ENCODE data around the gene PLEKHM1. TPM values are rescaled to one million over a fixed set of nuclear protein-coding genes. Genes with fewer than 3 reads are reported as not detected.

Gene PLEKHM1
- polyA plus RNA-seq, 3 donors, result 12.8 to 41.5 (median 15.0) TPM

GRCh38 chr17:45386178-45386577 is 104.3 kb downstream of the PLEKHM1 start:
- Histone ChIP-seq H3K9ac (ENCODE audit: insufficient read depth, low read length, poor library complexity, severe bottlenecking) (no peak overlapping the region), H3K9me3 (replicated peaks in 1 of 2; ENCODE audit: control insufficient read depth in 1 of 2, insufficient read depth in 1 of 2, low read length in 2 of 2) (no peaks in the 10 kb centered on the region), H3K4me1 (ENCODE audit: control insufficient read depth in 1 of 2, insufficient read depth in 2 of 2, low read length in 2 of 2) (peaks cover 10 to 12% of the 10 kb centered on the region in 2 donors), H3K4me3 (replicated peaks in 1 of 3; ENCODE audit: low read depth in 2 of 3, low read length in 3 of 3) (no peak overlapping the region), H3K36me3 (replicated peaks in 1 of 2; ENCODE audit: control insufficient read depth in 1 of 2, insufficient read depth in 2 of 2, low read length in 2 of 2) (no peaks in the 10 kb centered on the region), H3K27ac (ENCODE audit: low read depth in 1 of 2, low read length in 2 of 2) (no peak overlapping the region), H2AFZ (ENCODE audit: insufficient read depth, low read depth, low read length, poor library complexity, severe bottlenecking) (no peak overlapping the region), H3K79me2 (ENCODE audit: insufficient read depth, low read length) (no peaks in the 10 kb centered on the region), H4K20me1 (ENCODE audit: insufficient read depth, low read length) (peaks cover 1% of the 10 kb centered on the region), H3K27me3 (ENCODE audit: control insufficient read depth in 2 of 2, insufficient read depth in 2 of 2, low read length in 2 of 2) (no peaks in the 10 kb centered on the region), H3K4me2 (replicated peaks; ENCODE audit: extremely low read depth, low read length, poor library complexity, severe bottlenecking) (no peak overlapping the region)
- Mint-ChIP-seq H3K36me3 (no peaks in the 10 kb centered on the region), H3K27ac (no peak overlapping the region), H3K4me3 (no peak overlapping the region), H3K4me1 (peaks cover 22% of the 10 kb centered on the region), H3K9me3 (peaks cover 0 to 2% (median 0%) of the 10 kb centered on the region in 7 donors), H3K27me3 (ENCODE audit: low read depth in 3 of 3) (peaks cover 3 to 22% (median 9%) of the 10 kb centered on the region in 3 donors)
- WGBS (ENCODE audit: insufficient coverage), result 67% methylated on average over 1 of the region's 4 CpGs
- no peak for DNase-seq
- intact Hi-C loops (cut with micrococcal nuclease), result loop anchor here (5.0 to 10.0 kb wide), 2 partner anchors 169 to 251 kb away; partner anchors contain the start of genes ACBD4 (in 1 of the 2) and PLCD3 (in 1 of the 2)
- no peak for TF ChIP-seq CTCF (IDR thresholded peaks at IDR 0.05)

Small RNA genes within 50 kb of the gene (small RNA-seq; reads per million reads assigned to genes)
- not detected for gene RF00017 (ENCODE audit: insufficient read length, low read depth)

Other genes starting within 250 kb of the PLEKHM1 start
- not detected for gene SPATA32, start 228.6 kb downstream of the PLEKHM1 start, polyA plus RNA-seq
- gene MAP3K14, start 173.7 kb downstream of the PLEKHM1 start, polyA plus RNA-seq, result 10 to 100 TPM in 1 of 3 donors, 1 to 10 TPM in 2; 1.4 to 29.9 (median 3.8) TPM
- 100 to 1,000 TPM in 1 of 3 donors, 10 to 100 TPM in 2; 47.2 to 315 (median 55.0) TPM for gene ARHGAP27, start 57.9 kb downstream of the PLEKHM1 start, polyA plus RNA-seq

Data from CD14-positive monocyte (primary cell).